Left lung (tissue), 10 donors: ENCODE measurements around the gene LATS2. TPM values are rescaled to one million over a fixed set of nuclear protein-coding genes. Genes with fewer than 3 reads are reported as not detected.

ENCODE experiments used
- ATAC-seq: fragments of 200-7000 bp; cut with Tn5 transposase; one replicate; pipeline ENCODE4 v1.9.1; 2020; ENCODE audit warnings: moderate library complexity
- DNase-seq, 4 donors: peaks; one replicate each; pipeline ENCODE4 v3.0.0-alpha.2; 2013 to 2020
- H3K27ac ChIP-seq, 2 donors: fragments of 200-600 bp; sonication (generic) in 1 of 2; one replicate each; pipeline versions ENCODE4 v1.5.0 to v1.8.0; 2020 to 2021
- H3K27me3 ChIP-seq, 2 donors: fragments of 200-600 bp; sonication (generic) in 1 of 2; one replicate each; pipeline versions ENCODE4 v1.5.0 to v1.8.0; 2020 to 2021
- H3K36me3 ChIP-seq, 2 donors: fragments of 200-600 bp; sonication (generic) in 1 of 2; one replicate each; pipeline versions ENCODE4 v1.5.0 to v1.8.0; 2020 to 2021
- H3K4me1 ChIP-seq, 2 donors: fragments of 200-600 bp; one replicate each; pipeline ENCODE4 v1.8.0; 2021
- H3K4me3 ChIP-seq, 2 donors: fragments of 200-600 bp; sonication (generic) in 1 of 2; one replicate each; pipeline versions ENCODE4 v1.5.0 to v1.8.0; 2020 to 2021; ENCODE audit warnings: mild to moderate bottlenecking in 1 of 2
- H3K9me3 ChIP-seq, 2 donors: fragments of 200-600 bp; sonication (generic) in 1 of 2; one replicate each; pipeline versions ENCODE4 v1.5.0 to v1.8.0; 2020 to 2021
- intact Hi-C, 2 donors: fragments of 100-400 bp; cut with DNase I; formaldehyde crosslinking; loops; one replicate each; pipeline versions ENCODE4 v1.11.2 to v1.14.2; 2022
- polyA plus RNA-seq, 6 donors: library from polyadenylated mRNA; unstranded; fragments of 120-200 nt; gene quantifications; one replicate each; pipeline ENCODE4 v1.2.1, GENCODE V29; 2013; ENCODE audit not compliant: insufficient read length in 6 of 6
- total RNA-seq, 2 donors: library from RNA; stranded (reverse); fragmentation: NEBNext Ultra II Directional; extraction: Animal tissue kit (Norgen Biotek cat#: 25700); gene quantifications; one replicate each; pipeline ENCODE4 v1.2.1, GENCODE V29; 2021
- TF ChIP-seq, protein P1 (sequence below), 2 donors: fragments of 200-600 bp; sonication (generic) in 1 of 2; IDR thresholded peaks; one replicate each; pipeline versions ENCODE4 v1.5.0 to v1.8.0; 2021; ENCODE audit warnings: antibody characterized with exemption in 2 of 2
- donor health status: DM: no; HTN: yes; CAD: no.
- donor health status: DM: no; HTN: no; CAD: no.

LATS2 gene
- total and polyA plus RNA-seq, 8 donors = 13.2 to 31.9 (median 17.0) TPM

DNA sequence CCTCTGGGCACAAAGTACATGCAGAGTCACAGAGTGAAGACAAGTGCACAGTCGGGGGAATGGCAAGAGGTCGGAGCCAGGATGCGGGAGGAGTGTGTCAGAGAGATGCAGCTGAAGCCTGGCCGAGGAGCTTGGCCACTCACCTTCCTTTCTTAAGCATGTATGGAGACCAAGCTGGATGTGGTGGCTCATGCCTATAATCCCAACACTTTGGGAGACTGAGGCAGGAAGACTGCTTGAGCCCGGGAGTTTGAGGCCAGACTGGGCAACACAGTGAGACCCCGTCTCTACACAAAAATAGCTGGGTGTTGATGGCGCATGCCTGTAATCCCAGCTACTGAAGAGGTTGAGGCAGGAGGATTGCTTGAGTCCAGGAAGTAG, 67.0 kb downstream of the LATS2 start:
- TF ChIP-seq, protein P1, sequence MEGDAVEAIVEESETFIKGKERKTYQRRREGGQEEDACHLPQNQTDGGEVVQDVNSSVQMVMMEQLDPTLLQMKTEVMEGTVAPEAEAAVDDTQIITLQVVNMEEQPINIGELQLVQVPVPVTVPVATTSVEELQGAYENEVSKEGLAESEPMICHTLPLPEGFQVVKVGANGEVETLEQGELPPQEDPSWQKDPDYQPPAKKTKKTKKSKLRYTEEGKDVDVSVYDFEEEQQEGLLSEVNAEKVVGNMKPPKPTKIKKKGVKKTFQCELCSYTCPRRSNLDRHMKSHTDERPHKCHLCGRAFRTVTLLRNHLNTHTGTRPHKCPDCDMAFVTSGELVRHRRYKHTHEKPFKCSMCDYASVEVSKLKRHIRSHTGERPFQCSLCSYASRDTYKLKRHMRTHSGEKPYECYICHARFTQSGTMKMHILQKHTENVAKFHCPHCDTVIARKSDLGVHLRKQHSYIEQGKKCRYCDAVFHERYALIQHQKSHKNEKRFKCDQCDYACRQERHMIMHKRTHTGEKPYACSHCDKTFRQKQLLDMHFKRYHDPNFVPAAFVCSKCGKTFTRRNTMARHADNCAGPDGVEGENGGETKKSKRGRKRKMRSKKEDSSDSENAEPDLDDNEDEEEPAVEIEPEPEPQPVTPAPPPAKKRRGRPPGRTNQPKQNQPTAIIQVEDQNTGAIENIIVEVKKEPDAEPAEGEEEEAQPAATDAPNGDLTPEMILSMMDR (IDR thresholded peaks at IDR 0.05) = no peak
- intact Hi-C loops = no loop called here

GRCh38 chr13:20993661-20994440, 67.5 kb downstream of the LATS2 start:
- no peak for ATAC-seq
- intact Hi-C loops = no loop called here
- TF ChIP-seq, protein P1 (IDR thresholded peaks at IDR 0.05) = no peak

More for the DNA sequence above, 67.0 kb downstream of the LATS2 start:
- Histone ChIP-seq H3K4me3 (no peak overlapping the region), H3K4me1 (peaks cover 7 to 9% of the 10 kb centered on the region in 2 donors), H3K27ac (no peak overlapping the region), H3K36me3 (peaks cover 0 to 42% of the 10 kb centered on the region in 2 donors), H3K27me3 (no peaks in the 10 kb centered on the region), H3K9me3 (no peaks in the 10 kb centered on the region)
- no peak for ATAC-seq
- DNase-seq = no peak

GRCh38 chr13:20993211-20993610, 68.2 kb downstream of the LATS2 start:
- intact Hi-C loops = no loop called here
- no peak for DNase-seq
- Histone ChIP-seq H3K4me1 (peaks cover 7 to 8% of the 10 kb centered on the region in 2 donors), H3K36me3 (peaks cover 0 to 46% of the 10 kb centered on the region in 2 donors), H3K27ac (no peak overlapping the region), H3K27me3 (no peaks in the 10 kb centered on the region), H3K4me3 (no peak overlapping the region), H3K9me3 (no peaks in the 10 kb centered on the region)
- TF ChIP-seq, protein P1 (IDR thresholded peaks at IDR 0.05) = no peak
- ATAC-seq = no peak

More at GRCh38 chr13:20993661-20994440, 67.5 kb downstream of the LATS2 start:
- H3K27ac ChIP-seq = no peak overlapping the region
- no peaks in the 10 kb centered on the region for H3K27me3 ChIP-seq
- H3K36me3 ChIP-seq = peaks cover 0 to 45% of the 10 kb centered on the region in 2 donors
- DNase-seq = no peak
- peaks cover 7 to 9% of the 10 kb centered on the region in 2 donors for H3K4me1 ChIP-seq
- no peak overlapping the region for H3K4me3 ChIP-seq
- no peaks in the 10 kb centered on the region for H3K9me3 ChIP-seq

GRCh38 chr13:20991741-20992520, 69.5 kb downstream of the LATS2 start:
- H3K4me3 ChIP-seq = no peak overlapping the region
- no peak for ATAC-seq
- peaks cover 0 to 59% of the 10 kb centered on the region in 2 donors for H3K36me3 ChIP-seq
- TF ChIP-seq, protein P1 (IDR thresholded peaks at IDR 0.05) = no peak
- H3K9me3 ChIP-seq = no peaks in the 10 kb centered on the region
- no peaks in the 10 kb centered on the region for H3K27me3 ChIP-seq
- H3K4me1 ChIP-seq = peaks cover 0 to 7% of the 10 kb centered on the region in 2 donors
- no peak overlapping the region for H3K27ac ChIP-seq
- no peak for DNase-seq
- intact Hi-C loops = no loop called here
